Stimulated activated CD4-positive, alpha-beta T cell treated with anti-CD3 and anti-CD28 coated beads, Interleukin-4, amount 100 ng/mL, for 4 hours (primary cell): ENCODE data around the gene ZNF184.
A peak's percentile ranks its signal among the peaks of the same experiment; 100 is the strongest.
"Not testable (repeated sequence)": the region's sequence is repeated elsewhere in the genome, so short reads cannot be mapped to it uniquely, and the experiment has no call there.

Experiments used
- DNase-seq, 2 experiments: peaks; one replicate each; pipeline ENCODE4 v3.0.0-alpha.2; 2020

The ZNF184 gene

DNA sequence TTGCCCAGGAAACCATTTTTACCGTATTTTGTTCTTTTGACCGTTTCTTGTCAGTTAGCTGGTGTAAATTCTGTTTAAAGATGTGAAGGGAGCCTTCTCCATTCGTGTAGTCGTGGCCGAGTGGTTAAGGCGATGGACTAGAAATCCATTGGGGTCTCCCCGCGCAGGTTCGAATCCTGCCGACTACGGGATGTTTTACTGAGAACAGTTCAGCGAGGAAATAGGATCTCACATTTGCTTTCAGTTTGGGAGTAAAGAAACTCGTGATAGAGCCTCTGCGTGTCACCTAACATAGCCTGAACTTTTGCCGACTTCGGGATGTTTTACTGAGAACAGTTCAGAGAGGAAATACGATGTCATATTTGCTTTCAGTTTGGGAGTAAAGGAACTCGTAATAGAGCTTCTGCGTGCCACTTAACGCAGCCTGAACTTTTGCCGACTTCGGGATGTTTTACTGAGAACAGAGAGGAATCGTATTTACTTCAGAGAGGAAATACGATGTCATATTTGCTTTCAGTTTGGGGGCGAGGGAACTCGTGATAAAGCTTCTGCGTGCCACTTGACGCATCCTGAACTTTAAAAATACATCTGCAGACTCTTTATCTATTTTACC, 5.9 kb upstream of the ZNF184 start:
- peak; percentile 81 to 88 for DNase-seq

DNA sequence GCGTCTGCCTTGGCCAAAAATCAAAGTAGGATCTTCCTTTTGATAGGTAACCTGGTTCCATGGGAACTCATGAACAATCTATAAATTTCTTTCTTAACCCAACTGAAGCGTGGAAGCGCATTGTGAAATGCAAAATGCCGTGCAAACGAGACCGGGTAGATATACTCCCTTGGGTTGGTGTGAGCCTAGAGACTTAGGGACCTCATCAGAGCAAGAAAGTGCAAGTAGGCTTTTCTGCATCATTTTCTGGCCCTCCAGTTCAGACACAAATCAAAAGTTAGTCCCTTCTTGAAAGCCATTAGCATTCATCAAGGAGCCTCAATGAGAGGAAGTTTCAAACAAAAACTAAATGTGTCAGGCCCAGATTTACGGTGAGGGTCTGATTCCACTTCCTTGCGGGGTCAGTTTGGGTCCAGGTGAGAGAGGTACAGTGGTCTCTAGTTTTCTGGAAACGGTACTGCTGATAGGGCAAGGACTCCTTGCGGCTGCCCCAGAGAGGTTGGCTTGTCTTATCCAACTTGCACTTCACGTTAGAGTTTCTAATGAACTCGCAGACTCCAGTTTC, 5.3 kb upstream of the ZNF184 start:
- no peak for DNase-seq

DNA sequence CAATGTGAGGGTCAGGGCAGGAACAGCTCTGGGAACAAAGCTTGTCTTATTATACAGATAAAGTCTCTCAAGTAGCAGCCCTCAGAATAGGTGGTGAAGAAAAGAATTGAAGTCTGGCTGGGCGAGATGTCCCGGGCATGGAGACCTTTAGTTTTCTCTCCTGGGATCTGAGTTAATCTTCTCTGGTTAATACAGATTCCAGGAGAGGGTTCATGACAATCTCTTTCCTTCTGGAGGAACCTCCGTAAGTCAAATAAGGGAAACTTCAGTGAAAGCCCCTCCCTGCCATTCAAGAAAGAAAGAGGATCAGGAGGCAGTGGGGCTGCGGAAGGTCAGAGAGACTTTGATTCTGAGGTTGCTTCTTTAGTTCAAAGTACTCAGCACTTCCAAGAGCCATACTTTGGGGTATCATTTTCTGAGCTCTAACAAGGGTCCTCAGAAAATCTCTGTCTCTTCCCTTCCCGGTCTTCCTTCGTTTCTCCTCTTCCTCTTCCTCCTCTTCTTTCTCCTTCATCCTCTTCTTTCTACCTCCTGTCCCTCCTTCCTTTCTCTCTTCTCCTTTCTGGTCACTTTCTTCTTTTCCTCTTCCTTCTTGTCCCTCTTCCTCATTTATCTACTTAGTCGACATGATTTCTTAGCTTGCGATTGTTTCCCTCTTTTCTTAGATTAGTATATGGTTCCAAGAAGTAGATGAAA, 4.6 kb upstream of the ZNF184 start:
- DNase-seq = no peak

DNA sequence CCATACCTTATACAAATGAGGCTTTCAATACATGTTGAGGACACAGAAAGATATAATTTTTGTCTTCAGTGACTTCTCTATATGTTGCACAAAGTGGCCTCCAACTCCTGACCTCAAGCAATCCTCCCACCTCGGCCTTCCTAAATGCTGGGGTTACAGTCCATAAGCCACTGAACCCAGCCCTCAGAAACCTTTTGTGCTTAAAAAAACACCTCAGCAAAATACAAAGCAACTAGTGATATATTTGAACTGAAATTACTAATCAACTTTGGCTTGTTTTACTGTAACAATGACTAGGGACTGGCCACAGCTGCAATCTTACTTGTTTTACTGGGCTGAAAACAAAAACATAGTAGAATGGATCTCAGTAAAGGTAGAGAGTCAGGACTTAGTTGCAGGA, 3.2 kb upstream of the ZNF184 start:
- DNase-seq = no peak

DNA sequence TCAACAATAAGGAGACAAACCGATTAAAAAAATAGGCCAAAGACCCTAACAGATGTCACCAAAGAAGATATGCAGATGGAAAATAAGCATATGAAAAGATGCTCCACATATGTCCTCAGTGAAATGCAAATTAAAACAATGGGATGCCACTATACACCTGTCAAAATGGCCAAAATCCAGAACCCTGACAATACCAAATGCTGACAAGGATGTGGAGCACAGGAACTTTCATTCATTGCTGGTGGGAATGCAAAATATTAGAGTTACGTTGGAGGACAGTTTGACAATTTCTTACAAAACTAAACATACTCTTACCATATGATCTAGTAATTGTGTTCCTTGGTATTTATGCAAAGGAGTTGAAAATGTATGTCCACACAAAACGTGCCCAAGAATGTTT, 1.8 kb upstream of the ZNF184 start:
- DNase-seq = no peak

DNA sequence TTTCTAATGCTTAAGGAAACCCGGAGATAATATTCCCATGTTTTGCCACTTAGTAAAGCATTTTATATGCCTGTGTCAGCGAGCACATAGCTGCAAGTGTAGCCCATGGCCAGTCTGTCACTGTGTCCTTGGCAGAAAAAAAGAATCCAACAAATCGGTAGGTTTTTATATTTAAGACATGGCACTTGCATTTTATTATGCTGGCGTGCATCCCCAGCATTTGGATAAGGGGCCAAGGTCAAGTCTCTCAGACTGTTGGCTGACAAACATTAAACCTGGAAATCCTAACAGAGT, 1.2 kb upstream of the ZNF184 start:
- no peak for DNase-seq

DNA sequence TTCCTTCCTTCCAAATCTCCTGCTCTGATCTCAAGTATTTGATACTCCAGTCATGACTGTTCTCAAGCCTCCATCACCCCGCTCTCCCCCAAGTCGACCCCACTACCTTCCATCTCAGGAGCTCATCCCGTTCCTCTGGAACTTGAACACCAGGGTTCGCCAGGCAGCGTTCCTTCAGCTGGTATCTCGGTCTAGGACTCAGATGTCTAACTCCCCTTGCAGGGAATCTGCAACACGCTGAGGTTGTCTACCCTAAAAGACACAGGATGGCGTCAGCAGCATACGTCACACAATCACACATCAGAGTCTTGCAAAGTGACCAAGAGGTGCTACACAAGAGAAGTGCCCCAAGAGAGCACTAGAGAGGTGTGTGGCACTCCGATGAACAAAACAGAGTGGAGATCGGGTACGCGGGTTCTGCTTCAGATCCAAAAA, 706 bp downstream of the ZNF184 start:
- DNase-seq = peak; percentile 34 to 65

DNA sequence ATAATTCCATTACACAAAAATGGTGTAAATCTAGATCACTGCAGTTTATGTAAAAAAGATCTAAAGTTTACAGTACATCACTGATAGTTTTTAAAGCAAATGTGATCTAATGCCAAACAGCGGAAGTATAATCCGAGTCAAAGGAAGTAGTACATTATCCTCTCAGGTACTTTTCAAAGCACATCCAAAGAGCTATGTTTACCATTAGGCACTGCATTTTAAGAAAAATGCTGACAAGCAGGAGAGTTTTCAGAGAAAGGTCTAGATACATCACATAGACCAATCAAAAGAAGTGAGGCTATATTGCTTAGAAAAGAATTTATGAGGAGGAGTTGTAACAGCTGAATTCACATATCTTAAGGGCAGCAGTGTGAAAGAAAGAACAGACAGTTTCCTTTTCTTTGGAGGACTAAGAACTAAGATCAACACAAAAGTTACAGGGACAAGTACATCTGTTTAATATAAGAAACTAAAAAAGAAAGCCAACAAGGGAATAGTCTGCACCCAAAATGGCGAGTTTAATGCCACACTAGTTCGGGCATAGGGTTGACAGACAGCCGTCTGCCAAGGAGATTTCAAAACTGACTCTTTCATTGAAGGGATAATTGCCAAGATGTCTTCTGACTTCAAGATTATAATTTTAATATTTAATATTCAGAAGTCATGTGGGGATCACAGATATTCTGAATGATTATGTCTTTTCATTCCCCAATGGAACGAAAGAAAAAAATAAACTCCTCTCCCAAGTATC, 1.4 kb downstream of the ZNF184 start:
- DNase-seq = no peak

DNA sequence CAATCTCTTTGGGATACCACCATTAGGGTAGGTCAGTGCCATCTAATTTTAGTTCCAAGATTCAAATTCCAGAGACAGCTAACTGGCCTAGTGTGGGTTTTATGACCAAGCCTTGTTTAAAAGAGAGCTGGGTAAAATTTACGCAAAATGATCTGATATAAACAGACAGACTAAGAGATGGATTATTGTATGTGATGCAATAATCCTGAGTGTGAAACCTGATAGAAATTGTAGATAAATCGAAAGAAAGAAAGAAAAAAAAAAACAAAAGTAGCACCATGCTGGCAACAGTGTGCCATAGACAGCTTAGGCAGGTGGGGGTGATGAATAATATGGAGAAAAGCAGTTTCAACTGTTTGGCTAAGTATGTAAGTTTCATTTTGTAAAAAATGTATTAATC, 2.9 kb downstream of the ZNF184 start:
- DNase-seq = no peak

DNA sequence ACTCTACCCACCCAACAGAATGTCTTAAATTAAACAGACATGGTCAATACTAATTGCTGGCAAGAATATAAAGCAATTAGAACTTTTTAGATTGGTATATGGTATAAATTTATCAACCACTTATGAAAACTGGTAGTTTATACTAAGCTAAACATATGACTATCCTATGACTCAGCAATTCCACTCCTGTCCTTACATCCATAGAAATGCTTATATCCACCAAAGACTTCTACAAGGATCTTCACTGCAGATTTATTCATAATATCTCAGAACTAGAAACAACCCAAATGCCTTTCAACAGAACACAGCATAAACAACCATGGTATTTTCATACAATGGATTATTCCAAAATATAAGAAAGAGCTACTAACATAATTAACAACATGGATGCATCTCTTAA, 4.6 kb downstream of the ZNF184 start:
- no peak for DNase-seq

DNA sequence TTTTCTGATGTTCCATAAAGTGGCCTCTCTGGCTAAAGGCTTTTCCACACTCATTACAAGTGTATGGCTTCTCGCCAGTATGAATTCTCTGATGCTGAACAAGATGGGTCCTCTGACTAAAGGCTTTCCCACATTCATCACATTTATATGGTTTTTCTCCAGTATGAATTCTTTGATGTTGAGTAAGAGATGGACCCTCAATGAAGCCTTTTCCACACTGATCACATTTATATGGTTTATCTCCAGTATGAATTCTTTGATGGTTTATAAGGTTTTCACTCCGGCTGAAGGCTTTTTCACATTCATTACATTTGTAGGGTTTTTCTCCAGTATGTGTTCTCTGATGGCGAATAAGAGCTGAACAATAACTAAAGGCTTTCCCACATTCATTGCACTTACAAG, 20.4 kb downstream of the ZNF184 start:
- no peak for DNase-seq

DNA sequence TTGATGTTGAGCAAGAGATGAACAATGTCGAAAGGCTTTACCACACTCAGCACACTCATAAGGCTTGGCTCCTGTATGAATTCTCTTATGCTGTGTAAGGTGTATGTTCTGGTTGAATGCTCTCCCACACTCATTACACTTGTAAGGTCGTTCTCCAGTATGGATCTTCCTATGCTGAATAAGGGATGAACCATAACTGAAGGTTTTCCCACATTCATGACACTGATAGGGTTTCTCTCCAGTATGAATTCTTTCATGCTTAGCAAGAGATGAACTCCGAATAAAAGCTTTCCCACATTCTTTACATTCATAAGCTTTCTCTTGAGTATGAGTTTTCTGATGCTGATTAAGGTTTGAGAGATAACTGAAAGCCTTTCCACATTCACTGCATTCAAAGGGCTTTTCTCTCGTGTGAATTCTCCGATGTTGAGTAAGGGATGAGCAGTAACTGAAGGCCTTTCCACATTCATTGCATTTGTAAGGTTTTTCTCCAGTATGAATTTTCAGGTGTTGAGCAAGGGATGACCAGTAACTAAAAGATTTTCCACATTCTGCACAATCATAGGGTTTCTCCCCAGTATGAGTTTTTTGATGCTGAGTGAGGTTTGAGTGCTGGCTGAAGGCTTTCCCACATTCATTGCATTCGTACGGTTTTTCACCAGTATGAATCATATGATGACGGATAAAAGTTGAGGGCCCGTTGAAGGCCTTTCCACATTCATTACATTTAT, 21.1 kb downstream of the ZNF184 start:
- DNase-seq = no peak

DNA sequence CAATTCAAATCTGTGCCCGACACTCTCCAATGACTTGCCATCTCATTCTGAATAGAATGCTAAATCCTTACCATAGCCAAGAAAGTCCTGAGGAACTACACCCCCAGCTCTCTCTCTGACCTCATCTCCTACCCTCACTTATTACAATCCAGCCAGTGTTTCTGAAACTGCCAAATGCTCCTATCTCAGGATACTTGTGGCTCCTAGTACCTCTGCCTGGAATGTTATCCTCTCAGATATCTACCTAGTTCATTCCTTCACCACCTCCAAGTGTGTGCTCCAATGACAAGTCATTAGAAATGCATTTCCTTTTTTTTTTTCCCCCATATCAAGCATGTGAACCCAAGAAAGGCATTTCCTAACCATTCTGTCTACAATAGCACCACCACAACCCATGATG, 24.4 kb downstream of the ZNF184 start:
- DNase-seq = no peak

DNA sequence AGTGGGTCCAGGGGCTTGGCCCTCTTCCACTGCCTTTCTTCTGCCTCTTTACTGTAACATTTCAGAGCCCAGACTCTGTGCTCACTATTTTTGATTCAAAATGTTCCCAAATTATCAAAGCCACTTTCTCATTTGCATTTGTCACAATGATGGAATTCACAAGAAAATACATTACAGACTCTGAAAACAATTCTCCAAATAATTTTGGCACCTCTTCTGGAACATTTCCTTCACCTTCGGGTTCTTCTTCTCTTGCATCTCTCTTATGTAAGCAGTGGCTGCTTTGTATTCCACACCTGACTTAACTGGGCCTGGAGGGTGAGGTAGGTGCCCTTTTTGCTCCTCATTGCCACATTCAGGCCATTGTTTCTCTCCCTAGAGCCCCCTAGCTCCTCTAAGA, 30.0 kb downstream of the ZNF184 start:
- DNase-seq = no peak

DNA sequence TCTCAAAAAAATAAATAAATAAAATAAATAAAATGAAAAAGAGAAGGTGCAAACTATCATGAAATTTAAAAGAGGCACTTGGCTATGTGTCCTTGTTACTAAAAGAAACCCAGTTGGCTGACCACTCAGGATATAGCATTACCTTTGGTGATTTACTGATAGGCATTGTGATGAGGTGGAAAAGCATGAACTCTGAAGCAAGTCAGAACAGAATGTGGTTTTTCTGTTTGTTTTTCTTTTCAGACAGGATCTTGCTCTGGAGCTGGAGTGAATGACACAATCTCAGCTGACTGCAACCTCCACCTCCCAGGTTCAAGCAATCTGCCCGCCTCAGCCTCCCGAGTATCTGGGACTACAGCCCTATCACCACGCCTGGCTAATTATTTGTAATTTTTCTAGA, 31.9 kb downstream of the ZNF184 start:
- DNase-seq = no peak

DNA sequence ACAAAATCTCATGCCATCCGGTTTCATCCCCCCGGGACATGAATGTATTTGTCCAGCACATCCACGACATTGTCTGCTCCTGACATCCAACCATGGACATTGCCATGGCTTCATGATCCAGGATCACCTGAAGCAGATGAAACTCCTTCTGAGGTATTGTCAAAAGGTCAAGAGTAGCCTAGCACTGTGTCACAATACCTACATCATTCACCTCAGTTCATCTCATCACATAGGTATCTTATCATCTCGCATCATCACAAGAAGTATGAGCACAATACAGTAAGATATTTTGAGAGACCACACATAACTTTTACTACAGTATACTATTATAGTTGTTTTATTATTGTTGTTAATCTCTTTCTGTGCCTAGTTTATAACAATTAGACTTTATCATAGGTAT, 33.5 kb downstream of the ZNF184 start:
- no peak for DNase-seq

DNA sequence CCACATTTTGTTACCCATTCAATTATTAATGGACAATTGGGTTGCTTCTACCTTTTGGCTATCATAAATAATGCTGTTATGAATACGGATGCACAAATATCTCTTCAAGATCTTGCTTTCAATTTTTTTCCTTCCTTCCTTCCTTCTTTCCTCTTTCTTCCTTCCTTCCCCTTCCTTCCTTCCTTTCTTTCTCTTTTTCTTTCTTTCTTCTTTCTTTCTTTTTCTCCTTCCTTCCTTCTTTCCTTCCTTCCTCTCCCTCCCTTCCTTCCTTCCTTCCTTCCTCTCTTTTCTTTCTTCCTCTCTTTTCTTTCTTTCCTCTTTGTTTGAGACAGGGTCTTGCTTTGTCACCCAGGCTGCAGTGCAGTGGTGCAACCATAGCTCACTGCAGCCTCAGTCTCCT, 39.2 kb downstream of the ZNF184 start:
- no peak for DNase-seq

DNA sequence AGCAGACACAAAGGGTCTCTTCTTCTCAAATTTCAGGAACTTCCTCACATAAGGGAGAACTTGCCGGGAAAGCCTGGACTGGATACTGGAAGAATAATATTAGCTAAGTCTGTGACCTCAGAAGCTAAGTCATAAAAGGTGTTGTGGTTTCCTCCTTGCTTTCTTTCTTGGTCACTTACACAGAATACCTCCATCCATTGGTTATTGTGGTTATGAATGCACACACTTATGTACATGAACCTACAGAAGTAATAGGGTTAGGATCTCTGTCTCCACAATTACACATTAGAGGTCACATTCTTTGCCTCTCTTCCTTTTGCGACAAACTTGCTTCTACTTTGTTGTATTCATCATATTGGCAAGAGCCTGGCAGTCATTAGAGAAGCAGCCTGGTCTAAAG, 43.9 kb downstream of the ZNF184 start:
- no peak for DNase-seq

DNA sequence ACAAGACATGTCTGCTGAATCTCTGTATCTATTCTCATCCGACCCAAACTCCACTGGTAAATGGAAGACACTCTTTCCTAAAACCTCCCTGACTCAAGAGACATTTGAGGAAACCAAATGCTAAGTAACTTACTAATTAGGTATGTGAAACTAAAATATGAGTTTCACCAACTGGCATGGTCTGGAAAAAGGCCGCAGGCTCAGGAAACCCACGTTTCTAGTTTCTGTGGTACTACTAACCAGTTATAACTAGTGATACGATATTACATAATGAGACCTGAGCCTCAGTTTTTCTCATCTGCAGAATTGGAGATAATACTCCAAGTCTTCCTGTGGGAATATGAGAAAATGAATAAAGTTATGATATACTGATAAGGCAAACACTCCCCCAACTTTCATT, 44.4 kb downstream of the ZNF184 start:
- no peak for DNase-seq

DNA sequence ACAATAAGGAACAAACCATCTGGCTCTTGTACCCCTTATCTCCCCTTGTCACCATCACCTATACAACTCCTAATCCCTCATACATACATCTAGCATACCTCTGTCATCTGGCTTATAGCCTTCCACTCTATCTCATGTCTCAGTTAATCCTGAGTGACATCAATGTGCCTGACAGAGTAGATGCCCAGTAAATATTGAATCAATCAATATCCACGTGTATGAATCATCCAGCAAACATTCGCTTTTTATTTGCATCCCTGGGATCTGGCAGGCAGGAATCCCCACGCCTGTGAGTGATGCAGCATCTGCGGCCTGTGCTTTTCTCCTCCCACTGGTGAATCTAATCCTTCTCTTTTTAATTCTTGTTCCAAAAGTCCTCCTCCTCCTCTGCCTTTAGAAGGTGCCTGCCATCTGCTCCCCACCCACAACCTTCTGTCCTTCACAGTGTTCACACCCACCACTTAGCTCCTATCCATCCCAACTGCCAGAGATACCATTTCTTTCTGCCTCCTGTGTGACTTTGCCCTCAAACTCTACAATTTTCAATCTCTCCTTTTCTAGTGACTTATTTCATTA, 46.8 kb downstream of the ZNF184 start:
- DNase-seq = no peak

DNA sequence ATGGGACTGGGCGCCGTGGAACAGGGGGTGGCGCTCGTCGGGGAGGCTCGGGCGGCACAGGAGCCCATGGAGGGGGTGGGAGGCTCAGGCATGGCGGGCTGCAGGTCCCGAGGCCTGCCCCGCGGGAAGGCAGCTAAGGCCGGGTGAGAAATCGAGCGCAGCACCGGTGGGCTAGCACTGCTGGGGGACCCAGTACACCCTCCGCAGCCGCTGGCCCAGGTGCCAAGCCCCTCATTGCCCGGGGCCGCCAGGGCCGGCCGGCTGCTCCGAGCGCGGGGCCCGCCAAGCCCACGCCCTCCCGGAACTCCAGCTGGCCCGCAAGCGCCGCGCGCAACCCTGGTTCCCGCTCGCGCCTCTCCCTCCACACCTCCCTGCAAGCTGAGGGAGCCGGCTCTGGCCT, 48.1 kb downstream of the ZNF184 start:
- not testable (repeated sequence) for DNase-seq

DNA sequence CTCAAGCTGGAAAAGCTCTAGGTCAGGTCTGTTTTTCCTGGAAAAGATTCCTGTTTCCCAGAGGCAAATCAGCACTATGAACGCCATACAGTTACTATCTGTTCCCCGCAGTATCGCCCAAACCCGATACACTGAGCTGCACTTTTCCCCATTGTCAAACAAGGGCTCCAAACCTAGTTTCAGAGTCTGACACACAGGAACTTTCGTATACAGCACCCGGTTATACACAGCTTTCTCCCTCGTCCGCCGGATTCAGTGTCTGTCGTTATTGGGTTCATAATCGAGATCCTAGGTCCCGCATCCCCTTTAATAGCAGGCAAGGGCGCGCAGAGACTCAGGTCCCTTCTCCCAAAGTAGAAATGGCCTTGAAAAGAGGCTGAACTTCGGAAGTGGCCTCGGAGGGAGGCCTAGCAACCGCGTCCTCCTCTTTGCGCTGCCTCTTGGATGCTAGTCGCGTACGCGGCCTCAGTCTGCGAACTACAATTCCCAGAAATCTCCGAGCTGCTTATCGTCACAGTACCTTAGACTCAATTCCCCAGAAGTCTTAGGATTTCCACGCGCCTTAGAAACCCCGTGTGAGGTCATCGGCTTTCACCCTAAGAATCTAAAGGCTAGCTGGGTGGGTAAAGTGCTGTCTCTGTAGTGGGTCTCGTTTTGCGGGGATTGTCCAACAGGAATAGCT, 50.1 kb downstream of the ZNF184 start:
- DNase-seq = no peak

DNA sequence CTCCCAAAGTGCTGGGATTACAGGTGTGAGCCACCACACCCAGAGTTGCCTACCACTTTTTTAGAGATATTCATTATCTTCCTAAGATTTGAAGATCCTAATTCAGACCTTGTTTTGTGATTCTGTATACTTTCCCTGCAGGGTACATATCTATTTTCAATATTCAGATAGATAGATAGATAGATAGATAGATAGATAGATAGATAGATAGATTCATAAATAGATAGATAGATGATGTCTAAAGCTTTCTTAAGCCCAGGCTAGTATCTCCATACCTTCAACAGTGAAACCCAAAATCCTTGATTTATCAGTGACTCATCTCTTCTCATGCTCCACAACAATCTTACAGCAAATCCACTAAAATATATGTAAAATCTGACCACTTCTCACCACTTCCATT, 53.5 kb downstream of the ZNF184 start:
- no peak for DNase-seq
